RCC 7860 (cell line): ENCODE measurements around the gene HAPLN1.
A peak's percentile ranks its signal among the peaks of the same experiment; 100 is the strongest.

Source experiments
- DNase-seq: peaks from one replicate; pipeline ENCODE4 v3.0.0-alpha.2; 2015; ENCODE audit warnings: low spot score
- FAIRE-seq: peaks from 2 replicates; lab custom pipeline; 2012; peaks lifted over from hg19 to GRCh38; lab: Jason Lieb, UNC

HAPLN1 gene

DNA sequence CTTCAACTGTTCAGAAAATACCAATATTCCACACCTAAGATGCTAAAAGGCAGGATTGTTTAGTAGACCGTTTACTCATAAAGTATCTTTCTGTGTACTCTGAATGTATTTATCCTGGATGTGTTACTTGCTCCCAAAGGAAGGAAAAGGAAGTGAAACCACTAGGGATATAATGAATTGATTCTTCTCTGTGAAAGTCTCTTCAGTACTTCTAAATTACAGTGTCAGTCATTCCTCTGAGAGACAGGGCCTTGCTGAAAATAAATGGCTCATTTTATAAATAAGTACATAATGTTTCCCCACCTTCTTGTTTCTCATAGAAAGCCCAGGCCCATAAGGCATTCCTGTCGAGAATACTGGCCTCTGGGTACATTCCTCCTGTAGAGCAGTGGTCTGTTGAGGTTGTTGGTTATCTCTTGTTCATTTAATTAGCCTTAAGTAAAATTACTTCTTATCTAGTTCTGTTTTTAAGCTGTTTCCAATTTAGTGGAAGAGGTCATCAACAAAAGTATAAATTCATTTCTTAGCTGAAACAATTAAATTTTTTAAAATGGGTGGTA, 1.6 kb downstream of the HAPLN1 start:
- no peak for DNase-seq
- FAIRE-seq, result no peak

DNA sequence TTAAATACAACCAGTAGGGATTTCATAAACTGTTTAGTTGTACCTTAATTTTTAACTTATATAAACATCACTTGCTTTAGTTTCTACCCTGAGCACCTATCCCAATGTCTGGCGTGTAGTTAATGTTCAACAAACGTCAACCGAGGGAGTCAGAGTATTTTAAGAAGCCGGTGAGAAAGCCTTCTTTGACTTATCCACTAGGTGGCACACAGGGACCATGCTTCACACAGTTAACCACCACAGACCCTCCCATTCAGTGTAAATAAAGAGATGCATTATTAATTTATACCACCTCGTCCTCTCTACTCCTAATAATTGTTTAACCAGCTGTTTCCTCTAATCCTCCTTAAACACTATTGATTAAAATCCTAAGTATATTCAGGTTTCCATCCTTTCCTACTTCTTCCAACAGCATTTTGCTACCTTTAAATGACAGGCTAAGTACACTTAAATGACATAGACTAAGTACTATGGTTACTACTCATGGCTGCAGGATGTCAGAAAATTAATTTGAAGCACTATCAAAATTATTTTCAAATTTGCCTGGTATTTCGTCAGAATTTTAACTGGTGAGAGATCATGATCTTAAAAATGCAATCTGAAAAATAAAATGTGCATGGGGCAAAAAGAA, 2.3 kb downstream of the HAPLN1 start:
- FAIRE-seq, result peak; percentile 44
- DNase-seq, result peak; percentile 41

GRCh38 chr5:83715236-83716065, 5.2 kb downstream of the HAPLN1 start:
- no peak for FAIRE-seq
- DNase-seq, result no peak

GRCh38 chr5:83714810-83715209, 5.8 kb downstream of the HAPLN1 start:
- DNase-seq (no peak), FAIRE-seq (no peak)

DNA sequence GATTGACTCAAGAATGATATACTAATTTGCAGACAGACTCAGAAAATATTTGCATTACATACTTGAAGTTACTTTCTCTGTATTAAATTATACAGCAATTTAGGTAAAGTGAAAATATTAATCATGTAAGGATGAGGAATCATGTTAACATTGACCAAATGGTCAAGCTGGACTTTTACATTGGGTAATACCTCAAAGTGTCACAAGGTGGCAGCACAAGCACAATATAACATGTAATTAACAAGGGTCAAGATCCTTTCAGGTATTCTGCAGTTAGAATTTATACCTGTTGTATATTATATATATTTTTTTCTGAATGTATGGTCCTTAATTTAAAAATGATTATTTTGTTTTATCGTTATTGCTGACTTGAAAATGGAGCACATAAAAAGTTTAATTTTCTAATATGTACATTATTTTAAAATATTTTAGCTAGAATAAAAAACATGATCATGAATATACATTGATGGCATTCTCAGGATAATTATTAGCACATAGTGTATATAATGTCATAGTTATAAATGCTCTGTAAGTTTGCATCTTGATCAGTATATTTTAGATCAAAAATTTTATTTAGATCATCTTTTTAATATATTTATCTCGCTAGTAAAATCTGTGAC, 8.6 kb downstream of the HAPLN1 start:
- DNase-seq (peak; percentile 11), FAIRE-seq (peak; percentile 71)

GRCh38 chr5:83709973-83710372, 10.7 kb downstream of the HAPLN1 start:
- DNase-seq (no peak), FAIRE-seq (no peak)

GRCh38 chr5:83708170-83708569, 12.5 kb downstream of the HAPLN1 start:
- DNase-seq (no peak), FAIRE-seq (no peak)

GRCh38 chr5:83703059-83703458, 17.6 kb downstream of the HAPLN1 start:
- FAIRE-seq, result no peak
- no peak for DNase-seq

DNA sequence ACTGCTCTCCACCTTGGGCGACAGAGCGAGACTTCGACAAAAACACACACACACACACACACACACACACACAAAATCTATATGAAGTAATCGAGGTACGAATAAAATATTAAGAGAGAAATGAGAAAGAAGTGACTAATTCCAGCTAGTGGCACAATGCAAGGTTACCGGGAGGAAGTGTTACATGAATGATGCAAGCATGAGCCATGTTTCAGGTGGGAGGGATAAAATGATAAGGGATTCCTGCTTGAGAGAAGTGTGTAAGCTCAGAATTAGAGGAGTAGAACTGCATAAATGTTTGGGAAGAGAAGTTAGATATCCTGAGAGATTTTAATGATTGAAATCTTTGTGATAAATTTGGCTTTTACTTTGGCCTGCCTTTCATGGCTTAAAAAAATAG, 18.8 kb downstream of the HAPLN1 start:
- no peak for DNase-seq
- FAIRE-seq, result no peak

GRCh38 chr5:83689881-83690280, 30.8 kb downstream of the HAPLN1 start:
- no peak for FAIRE-seq
- no peak for DNase-seq

DNA sequence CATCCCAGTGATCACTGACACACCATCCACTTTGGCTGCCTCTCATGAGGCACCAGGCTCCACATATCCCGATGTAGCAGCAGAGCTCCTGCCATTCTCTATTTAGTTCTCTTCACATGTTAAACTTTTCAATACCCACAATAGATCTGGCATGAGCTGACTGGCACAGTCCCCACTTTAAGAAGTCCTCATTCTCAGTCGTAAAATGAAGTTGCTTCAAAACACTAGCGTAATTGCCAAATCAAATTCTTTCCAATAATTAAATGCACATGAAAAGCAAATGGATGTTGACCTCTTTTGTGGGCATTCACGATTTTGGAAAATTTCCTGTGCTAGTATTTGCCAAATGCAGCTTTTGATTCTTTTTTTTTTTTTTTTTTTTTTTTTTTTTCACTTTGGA, 32.4 kb downstream of the HAPLN1 start:
- FAIRE-seq (no peak), DNase-seq (no peak)

DNA sequence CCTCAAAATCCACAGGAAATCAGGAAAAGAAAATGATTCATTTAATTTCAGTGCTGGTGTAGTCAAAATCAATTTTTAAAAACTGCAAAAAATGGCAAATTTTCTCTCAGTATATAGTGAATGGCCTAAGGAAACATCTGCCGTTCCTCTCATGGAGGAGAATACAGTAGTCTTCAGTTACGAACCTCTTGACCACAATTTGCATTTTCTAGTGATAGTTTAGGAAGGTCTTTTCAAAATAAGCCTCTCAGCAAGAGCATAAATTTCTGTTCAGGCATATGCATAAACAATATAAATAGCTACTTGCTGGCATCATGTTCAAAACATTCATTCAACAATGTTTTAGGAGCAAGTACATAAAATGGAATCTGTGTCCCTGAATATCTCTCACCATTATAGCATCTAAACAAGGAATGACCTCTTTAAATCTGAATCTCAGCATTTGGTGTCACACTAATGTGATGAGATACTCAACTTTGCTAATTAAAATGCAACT, 33.5 kb downstream of the HAPLN1 start:
- DNase-seq, result no peak
- FAIRE-seq, result no peak

GRCh38 chr5:83686251-83686650, 34.4 kb downstream of the HAPLN1 start:
- DNase-seq, result no peak
- FAIRE-seq, result no peak

DNA sequence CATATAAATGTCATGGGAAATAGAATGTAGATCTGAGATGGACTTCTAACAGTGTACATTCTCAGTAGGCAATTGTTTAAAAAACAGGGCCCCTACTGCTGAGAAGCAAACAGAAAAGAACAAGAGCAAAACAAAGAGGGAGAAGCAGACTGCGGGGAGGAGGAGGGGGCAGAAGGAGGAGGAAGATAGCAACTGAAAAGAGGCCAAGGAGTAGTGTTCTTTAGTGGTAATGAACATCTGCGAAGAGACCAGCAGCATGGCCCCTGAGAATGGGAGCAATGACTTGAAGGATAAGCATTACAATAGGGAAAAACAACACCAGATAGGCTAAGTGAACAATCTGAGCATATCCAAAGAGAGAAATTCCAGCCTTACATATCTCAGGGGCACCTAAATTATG, 36.8 kb downstream of the HAPLN1 start:
- FAIRE-seq (no peak), DNase-seq (no peak)

- no peak for FAIRE-seq
- no peak for DNase-seq
Measured at GRCh38 chr5:83672646-83673045, 48.0 kb downstream of the HAPLN1 start.

GRCh38 chr5:83672158-83672557, 48.5 kb downstream of the HAPLN1 start:
- FAIRE-seq, result no peak
- DNase-seq, result no peak

- DNase-seq, result no peak
- no peak for FAIRE-seq
Measured at GRCh38 chr5:83665631-83666030, 55.0 kb downstream of the HAPLN1 start.

- no peak for FAIRE-seq
Measured at GRCh38 chr5:83662558-83662957, 58.1 kb downstream of the HAPLN1 start.

DNA sequence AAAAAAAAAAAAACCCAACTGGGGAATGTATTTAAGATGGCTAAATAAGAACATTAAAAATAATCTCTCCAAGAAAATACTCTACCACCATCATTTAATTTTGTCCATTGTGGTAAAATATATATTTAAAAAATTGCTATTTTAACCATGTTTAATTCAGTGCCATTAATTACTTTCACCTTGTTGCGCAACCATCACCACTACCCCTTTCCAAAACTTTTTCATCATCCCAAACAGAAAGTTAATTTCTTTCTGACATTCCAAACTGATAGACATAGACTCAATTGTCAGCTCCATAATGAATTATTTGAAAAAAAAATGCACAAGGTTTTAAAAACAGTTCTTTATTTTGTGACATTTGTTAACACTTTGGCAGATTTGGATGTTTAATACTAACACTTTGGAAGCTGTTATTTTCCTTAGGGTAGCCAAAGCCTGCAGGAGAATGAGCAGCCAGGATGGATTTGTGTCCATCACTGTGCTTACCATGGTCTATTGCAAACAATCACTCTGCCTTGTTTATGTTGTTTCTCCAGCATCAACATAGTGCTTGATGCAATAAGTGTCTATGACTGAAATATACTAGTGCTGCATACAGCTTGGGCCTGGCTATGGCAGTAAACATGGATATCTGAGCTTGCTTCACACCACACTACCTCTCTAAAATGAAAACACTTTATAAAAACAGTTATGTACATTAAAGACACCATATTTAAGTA, 62.7 kb downstream of the HAPLN1 start:
- no peak for FAIRE-seq

More at GRCh38 chr5:83662558-83662957, 58.1 kb downstream of the HAPLN1 start:
- DNase-seq, result no peak

GRCh38 chr5:83654427-83654994, 66.1 kb downstream of the HAPLN1 start:
- DNase-seq (no peak), FAIRE-seq (no peak)

More for the DNA sequence above, 62.7 kb downstream of the HAPLN1 start:
- no peak for DNase-seq
